ENCODE results near the gene FTCDNL1. TPM values are rescaled to one million over a fixed set of nuclear protein-coding genes. Genes with fewer than 3 reads are reported as not detected.

FTCDNL1 gene
- total and polyA plus RNA-seq, 2 of the 13 experiments (the other 11 are each of a cell fraction or from before 2014, with no cell fraction given), result 0.98 to 1.4 TPM

DNA sequence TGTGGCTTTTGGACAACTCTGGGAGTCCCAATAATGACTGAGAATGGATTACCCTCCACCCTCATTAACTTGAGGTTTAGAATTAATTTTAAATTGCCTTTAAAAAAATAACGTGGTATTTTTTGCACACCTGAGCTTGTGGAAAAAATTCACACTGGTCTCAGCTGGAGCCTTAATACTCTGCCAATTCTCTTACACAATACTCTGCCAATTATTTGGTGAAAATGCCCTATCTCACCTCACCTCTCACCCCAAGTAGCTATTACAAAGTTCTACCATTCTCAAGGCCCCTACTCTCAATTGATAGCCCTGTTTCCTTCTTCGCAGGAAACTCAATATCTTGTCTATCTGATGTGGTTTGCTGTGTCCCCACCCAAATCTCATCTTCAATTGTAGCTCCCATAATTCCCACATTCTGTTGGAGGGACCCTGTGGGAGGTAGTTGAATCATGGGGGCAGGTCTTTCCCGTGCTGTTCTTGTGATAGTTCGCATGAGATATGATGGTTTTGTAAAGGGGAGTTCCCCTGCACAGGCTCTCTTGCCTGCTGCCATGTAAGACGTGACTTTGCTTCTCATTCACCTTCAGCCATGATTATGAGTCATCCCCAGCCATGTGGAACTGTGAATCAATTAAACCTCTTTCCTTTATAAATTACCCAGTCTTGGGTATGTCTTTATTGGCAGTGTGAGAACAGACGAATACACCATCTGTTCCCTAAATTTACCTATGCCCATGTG is 32.7 kb upstream of the FTCDNL1 start:
- TF ChIP-seq GFI1 (CRISPR knock-in tag; IDR thresholded peaks at IDR 0.05; ENCODE audit: borderline replicate concordance), result no peak
- TF ChIP-seq MAFK (conservative IDR thresholded peaks at IDR 0.05 in 1 of 2, IDR thresholded peaks at IDR 0.05 in 1 of 2; ENCODE audit: low read length in 2 of 2), result no peak
- TF ChIP-seq, protein P1, sequence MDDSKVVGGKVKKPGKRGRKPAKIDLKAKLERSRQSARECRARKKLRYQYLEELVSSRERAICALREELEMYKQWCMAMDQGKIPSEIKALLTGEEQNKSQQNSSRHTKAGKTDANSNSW (CRISPR knock-in tag; IDR thresholded peaks at IDR 0.05; ENCODE audit: borderline replicate concordance), result no peak
- TF ChIP-seq NR2C2 (CRISPR knock-in tag; IDR thresholded peaks at IDR 0.05; ENCODE audit: borderline replicate concordance), result no peak
- TF ChIP-seq REPIN1 (CRISPR knock-in tag; IDR thresholded peaks at IDR 0.05; ENCODE audit: borderline replicate concordance, low read depth), result no peak
- TF ChIP-seq, protein P2, sequence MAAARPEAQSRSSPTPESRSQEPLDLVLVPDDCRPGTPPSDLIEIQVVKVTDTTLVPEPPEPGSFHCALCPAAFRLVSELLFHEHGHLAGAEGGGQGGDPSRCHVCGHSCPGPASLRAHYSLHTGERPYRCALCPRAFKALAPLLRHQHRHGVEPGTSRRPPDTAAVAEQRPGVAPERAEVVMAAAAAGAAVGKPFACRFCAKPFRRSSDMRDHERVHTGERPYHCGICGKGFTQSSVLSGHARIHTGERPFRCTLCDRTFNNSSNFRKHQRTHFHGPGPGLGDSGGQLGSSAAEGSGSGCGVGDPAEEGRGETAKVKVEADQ (CRISPR knock-in tag; IDR thresholded peaks at IDR 0.05; ENCODE audit: borderline replicate concordance), result no peak
- TF ChIP-seq ZNF430 (CRISPR knock-in tag; IDR thresholded peaks at IDR 0.05), result peak; percentile 83
- TF ChIP-seq ZNF431 (CRISPR knock-in tag; IDR thresholded peaks at IDR 0.05; ENCODE audit: borderline replicate concordance, low read depth), result peak; percentile 83
- TF ChIP-seq POLR2AphosphoS2 (IDR thresholded peaks at IDR 0.05; ENCODE audit: low read depth, low read length), result no peak
- TF ChIP-seq, protein P3, sequence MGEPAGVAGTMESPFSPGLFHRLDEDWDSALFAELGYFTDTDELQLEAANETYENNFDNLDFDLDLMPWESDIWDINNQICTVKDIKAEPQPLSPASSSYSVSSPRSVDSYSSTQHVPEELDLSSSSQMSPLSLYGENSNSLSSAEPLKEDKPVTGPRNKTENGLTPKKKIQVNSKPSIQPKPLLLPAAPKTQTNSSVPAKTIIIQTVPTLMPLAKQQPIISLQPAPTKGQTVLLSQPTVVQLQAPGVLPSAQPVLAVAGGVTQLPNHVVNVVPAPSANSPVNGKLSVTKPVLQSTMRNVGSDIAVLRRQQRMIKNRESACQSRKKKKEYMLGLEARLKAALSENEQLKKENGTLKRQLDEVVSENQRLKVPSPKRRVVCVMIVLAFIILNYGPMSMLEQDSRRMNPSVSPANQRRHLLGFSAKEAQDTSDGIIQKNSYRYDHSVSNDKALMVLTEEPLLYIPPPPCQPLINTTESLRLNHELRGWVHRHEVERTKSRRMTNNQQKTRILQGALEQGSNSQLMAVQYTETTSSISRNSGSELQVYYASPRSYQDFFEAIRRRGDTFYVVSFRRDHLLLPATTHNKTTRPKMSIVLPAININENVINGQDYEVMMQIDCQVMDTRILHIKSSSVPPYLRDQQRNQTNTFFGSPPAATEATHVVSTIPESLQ (CRISPR knock-in tag; conservative IDR thresholded peaks at IDR 0.05), result no peak
- TF ChIP-seq, protein P4, sequence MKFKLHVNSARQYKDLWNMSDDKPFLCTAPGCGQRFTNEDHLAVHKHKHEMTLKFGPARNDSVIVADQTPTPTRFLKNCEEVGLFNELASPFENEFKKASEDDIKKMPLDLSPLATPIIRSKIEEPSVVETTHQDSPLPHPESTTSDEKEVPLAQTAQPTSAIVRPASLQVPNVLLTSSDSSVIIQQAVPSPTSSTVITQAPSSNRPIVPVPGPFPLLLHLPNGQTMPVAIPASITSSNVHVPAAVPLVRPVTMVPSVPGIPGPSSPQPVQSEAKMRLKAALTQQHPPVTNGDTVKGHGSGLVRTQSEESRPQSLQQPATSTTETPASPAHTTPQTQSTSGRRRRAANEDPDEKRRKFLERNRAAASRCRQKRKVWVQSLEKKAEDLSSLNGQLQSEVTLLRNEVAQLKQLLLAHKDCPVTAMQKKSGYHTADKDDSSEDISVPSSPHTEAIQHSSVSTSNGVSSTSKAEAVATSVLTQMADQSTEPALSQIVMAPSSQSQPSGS (CRISPR knock-in tag; IDR thresholded peaks at IDR 0.05), result no peak
- no peak for TF ChIP-seq TCF12 (IDR thresholded peaks at IDR 0.05)
- TF ChIP-seq TCF12 (CRISPR knock-in tag; IDR thresholded peaks at IDR 0.05), result no peak
- no peak for TF ChIP-seq POLR2AphosphoS5 (IDR thresholded peaks at IDR 0.05; ENCODE audit: low read depth, low read length)
- TF ChIP-seq, protein P5, sequence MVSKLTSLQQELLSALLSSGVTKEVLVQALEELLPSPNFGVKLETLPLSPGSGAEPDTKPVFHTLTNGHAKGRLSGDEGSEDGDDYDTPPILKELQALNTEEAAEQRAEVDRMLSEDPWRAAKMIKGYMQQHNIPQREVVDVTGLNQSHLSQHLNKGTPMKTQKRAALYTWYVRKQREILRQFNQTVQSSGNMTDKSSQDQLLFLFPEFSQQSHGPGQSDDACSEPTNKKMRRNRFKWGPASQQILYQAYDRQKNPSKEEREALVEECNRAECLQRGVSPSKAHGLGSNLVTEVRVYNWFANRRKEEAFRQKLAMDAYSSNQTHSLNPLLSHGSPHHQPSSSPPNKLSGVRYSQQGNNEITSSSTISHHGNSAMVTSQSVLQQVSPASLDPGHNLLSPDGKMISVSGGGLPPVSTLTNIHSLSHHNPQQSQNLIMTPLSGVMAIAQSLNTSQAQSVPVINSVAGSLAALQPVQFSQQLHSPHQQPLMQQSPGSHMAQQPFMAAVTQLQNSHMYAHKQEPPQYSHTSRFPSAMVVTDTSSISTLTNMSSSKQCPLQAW (CRISPR knock-in tag; IDR thresholded peaks at IDR 0.05), result no peak
- Histone ChIP-seq H3K79me2 (ENCODE audit: insufficient read depth, low read length) (no peaks in the 10 kb centered on the region), H3K9me3 (ENCODE audit: low read length) (peaks cover 5% of the 10 kb centered on the region; the same call in 1 of the 2 replicates), H3K4me1 (ENCODE audit: insufficient read depth, low read length) (no peaks in the 10 kb centered on the region), H3K27me3 (ENCODE audit: control insufficient read depth in 1 of 2, insufficient read depth in 2 of 2, low read length in 2 of 2) (no peaks in the 10 kb centered on the region), H4K20me1 (ENCODE audit: insufficient read depth, low read length) (no peaks in the 10 kb centered on the region), H3K27ac (ENCODE audit: extremely low read length, insufficient read depth, low read length) (no peak overlapping the region), H2AFZ (ENCODE audit: low read length) (no peak overlapping the region), H3K36me3 (replicated peaks in 1 of 2; ENCODE audit: control insufficient read depth in 1 of 2, insufficient read depth in 2 of 2, low read length in 2 of 2) (no peaks in the 10 kb centered on the region), H3K4me3 (replicated peaks in 1 of 3; ENCODE audit: insufficient read depth in 1 of 3, low read depth in 2 of 3, low read length in 3 of 3) (no peak overlapping the region), H3K4me2 (ENCODE audit: low read depth, low read length) (no peak overlapping the region), H3K9ac (ENCODE audit: insufficient read depth, low read depth, low read length) (no peak overlapping the region)
- FAIRE-seq (no peak), DNase-seq (ENCODE audit: low spot score) (no peak), ATAC-seq (no peak)
- intact Hi-C loops (cut with micrococcal nuclease; ENCODE audit: unreplicated experiment), result no loop called here
- BruUV-seq (replicated peaks), result no TSS peak
- CTCF ChIA-PET (ENCODE audit: low intra/inter-chr PET ratio, low total read pairs), result no interaction called here
- WGBS (ENCODE audit: low lambda C conversion rate), result 17% methylated on average over 6 of the region's 6 CpGs
- POLR2A ChIA-PET, result no interaction called here
- in situ Hi-C loops (cut with HindIII; ENCODE audit: extremely low pct_ligation_motif_present, low pct_unique_long_range_greater_than_20kb), result no loop called here
